GM21367 (cell line): ENCODE results near the gene PIK3R2.
A peak's percentile ranks its signal among the peaks of the same experiment; 100 is the strongest.
"Not testable (repeated sequence)": the region's sequence is repeated elsewhere in the genome, so short reads cannot be mapped to it uniquely, and the experiment has no call there.

Experiments
- ATAC-seq: cut with Tn5 transposase; IDR thresholded peaks from one replicate; pipeline ENCODE4 v1.9.1; 2021; ENCODE audit not compliant: unreplicated experiment

Gene PIK3R2

DNA sequence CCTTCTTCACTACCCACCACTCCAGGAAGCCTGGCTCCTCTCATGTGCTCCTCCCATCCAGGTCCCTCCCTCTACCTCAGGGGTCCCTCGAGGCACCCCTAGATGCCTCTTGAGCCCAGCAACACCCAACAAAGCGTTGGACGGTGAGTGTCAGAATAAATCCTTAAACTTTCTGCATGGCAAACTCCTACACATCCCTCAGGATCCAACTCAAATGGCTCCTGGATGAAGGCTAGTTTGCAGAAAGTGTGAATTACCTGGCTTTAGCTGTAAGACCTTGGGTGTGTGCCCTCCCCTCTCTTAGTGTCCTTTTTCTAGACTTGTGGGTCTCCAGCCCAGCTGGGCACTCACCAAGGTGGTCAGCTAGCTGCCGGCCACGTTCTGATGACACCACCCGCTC is 45.4 kb downstream of the PIK3R2 start:
- ATAC-seq, result no peak

DNA sequence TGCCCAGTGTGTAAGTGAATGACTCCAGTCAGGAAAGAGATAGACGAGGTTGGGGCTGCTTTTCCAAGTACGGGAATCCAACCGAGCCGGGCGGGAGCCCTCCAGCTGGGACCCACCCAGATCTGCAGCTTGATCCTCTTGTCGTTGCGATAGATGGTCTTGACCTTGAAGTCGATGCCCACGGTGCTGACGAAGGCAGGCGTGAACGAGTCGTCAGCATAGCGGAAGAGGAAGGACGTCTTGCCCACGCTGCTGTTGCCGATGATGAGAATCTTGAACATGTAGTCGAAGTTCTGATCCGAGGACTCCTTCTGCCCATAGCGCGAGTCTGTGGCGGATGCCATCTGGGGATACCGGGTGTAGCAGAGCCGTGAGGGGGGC is 49.4 kb downstream of the PIK3R2 start:
- no peak for ATAC-seq

DNA sequence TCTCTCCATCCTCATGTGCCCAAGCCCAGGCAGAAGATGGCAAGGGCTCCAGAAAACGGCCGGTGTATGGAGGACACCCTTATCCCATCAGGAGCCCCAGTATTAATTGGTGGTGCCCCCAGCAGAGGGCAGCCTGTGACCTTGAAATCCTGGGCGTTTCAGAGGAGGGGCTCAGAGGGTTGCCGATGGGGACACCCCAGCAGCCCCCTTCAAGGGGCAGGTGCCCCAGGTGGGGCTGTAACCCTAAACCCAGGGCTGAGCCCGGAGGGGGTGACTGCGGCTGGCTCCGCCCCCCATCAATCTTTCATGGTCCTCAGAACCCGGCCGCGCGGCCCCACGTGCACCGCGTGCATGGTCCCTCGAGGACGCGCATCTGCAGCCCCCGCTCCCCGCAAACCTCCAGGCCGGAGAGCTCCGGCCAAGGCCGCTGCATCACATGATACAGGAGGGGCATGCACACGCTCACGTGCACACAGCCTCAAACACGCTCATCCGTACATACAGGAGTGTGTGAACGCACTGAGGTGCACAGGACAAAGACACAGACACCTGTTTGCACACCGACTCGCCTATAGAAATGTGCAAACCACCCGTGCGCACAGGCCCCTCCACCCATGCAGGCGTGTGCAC is 49.9 kb downstream of the PIK3R2 start:
- ATAC-seq, result no peak

- no peak for ATAC-seq
These were observed 50.5 kb downstream of the PIK3R2 start for GRCh38 chr19:18203408-18203862.

- ATAC-seq, result peak; percentile 85
These were observed 51.0 kb downstream of the PIK3R2 start, which contains the start of gene RAB3A for GRCh38 chr19:18203863-18204393. Gene RAB3A, minus strand, starts transcription at chr19:18204042. Its CDS starts 1,302 bp downstream, at chr19:18202740.

DNA sequence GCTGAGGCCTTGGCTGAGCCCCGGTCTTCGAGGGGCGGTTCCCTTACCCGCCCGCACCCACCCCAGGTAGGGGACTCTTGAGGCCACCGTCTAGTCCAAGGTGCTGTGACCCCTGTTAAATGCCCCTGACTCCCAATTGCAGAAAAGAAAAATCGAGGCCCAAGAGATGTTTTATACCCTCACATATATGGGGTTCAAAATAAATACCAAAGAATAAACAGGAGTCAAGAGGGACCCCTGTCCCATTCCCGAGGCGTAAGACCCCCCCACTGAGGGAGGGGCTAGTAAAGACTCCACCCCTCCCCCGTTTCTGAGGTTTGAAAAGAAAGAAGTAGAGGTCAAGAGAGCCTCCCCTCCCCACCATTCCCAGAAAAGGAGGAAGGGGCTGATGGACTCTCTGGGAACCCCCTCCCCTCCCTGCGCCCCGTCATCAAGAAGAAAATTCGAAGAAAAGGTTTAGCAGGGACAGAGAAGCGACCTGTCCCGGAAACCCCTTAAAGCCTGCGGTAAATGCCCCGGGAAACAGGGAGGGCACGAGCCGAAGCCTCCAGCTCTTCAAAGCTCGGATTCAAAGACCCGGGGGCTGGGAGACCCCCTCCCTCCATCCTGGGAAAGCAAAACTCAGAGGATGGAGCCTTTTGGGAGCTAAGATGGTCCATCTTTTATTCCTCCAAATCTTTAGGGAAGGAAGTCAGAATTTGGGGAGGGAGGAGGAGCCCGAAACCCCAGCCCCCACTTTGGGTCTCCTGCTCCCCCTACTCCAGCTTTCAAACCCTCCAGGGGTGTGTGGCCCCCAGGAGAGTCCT is 51.6 kb downstream of the PIK3R2 start:
- ATAC-seq, result peak; percentile 19

- no peak for ATAC-seq
These were observed 52.4 kb downstream of the PIK3R2 start for GRCh38 chr19:18205200-18205892.

GRCh38 chr19:18206018-18206417 is 53.1 kb downstream of the PIK3R2 start:
- ATAC-seq, result no peak

- no peak for ATAC-seq
These were observed 55.4 kb downstream of the PIK3R2 start for GRCh38 chr19:18208098-18208951.

DNA sequence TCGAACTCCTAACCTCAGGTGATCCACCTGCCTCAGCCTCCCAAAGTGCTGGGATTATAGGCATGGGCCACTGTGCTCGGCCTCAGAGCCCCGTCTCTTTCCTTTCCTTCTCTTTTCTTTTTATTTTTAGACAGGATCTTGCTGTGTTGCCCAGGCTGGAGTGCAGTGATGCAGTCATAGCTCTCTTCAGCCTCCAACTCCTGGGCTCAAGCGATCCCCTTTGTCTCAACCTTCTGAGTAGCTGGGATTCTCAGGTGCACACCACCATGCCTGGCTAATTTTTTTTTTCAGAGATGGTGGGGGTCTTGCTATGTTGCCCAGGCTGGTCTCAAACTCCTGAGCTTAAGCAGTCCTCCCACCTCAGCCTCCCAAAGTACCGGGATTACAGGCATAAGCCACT is 56.9 kb downstream of the PIK3R2 start:
- not testable (repeated sequence) for ATAC-seq

DNA sequence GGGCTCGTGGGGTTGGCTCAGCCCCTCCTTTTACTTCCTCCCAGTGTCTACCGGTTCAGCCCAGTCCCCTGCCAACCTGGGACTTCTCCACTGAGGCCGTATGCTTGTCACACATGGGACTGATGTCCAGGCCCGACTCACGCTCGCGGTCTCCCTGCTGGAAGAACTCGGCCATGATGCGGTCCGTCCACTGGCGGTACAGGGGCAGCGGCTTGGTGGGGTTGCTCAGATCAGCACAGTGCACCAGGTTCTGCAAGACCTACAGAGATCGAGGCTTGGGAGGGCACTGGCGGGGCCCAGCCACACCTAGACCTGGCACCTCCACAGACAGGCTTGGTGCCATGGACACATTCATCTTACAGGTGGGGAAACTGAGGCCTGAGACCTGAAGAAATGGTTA is 58.7 kb downstream of the PIK3R2 start:
- ATAC-seq, result no peak

GRCh38 chr19:18214779-18215433 is 61.9 kb downstream of the PIK3R2 start:
- ATAC-seq, result no peak

DNA sequence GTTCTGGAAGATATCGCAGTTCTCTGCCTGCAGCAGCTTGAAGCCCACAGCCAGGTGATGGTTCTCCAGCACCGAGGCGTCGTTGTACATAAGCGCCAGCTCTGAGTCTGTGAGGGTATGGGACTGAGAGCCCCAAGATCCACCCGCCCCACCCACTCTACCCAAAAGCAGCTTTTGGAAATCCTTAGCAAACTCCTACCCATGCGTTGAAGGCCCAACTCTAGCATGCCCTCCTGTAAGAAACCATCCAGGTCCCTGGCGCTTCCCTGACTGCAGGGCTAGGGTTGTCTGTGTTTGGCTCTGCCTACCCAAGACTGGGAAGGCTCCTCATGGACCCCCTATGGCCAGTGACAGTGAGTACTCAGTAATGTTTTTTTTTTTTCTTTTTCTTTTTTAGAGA is 63.8 kb downstream of the PIK3R2 start:
- no peak for ATAC-seq

DNA sequence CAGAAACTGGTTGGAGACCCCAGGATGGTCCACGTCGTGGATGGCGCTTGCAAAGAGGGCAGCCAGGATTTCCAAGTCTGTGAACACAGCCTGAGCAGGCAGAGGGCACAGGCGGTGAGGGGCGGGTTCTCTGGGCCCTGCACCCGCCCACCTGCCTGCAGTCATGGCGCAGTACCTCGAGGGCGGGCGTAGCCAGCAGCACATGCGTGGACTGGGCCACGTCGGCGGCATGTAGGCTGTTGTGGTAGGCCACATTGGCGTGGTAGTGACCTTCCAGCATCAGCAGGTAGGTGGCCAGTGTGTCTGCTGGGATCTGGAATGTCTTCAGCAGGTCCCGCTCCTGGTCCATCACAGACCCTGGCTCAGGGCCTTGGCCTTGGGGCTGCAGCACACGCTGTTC is 65.2 kb downstream of the PIK3R2 start:
- no peak for ATAC-seq

DNA sequence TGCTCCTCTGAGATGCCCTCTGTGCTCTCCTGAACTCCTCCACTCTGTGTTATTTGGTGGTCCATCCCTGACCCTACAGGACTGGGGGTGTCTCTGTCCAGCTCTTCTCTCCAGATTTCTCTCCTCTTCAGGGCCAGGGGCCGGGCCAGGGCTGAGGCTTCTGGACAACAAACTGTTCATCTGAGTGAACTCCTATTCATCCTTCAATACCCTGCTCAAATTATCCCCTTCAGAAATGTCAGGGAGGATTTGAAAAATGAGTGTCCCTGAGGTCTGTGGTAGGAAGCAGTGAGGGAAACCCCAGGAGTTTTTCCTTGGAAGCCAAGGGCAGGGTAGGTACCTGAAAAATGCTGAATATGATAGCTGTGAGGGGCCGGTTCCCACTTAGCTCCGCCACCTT is 65.6 kb downstream of the PIK3R2 start:
- ATAC-seq, result no peak
